K562 (cell line): ENCODE measurements around the gene KRT72. TPM values are rescaled to one million over a fixed set of nuclear protein-coding genes. Genes with fewer than 3 reads are reported as not detected.

Source experiments
- ATAC-seq: fragments of 200-7000 bp; cut with Tn5 transposase; 3 replicates; pipeline ENCODE4 v1.9.1; 2020; ENCODE audit warnings: moderate library complexity
- BruUV-seq: library from RNA; stranded (reverse); fragments of 400-500 nt; replicated peaks from 2 replicates; lab custom pipeline; 2021; lab: Mats Ljungman, UMichigan
- CTCF ChIA-PET: fragments of 300-600 bp; formaldehyde crosslinking; extraction: SDS; loops from one replicate; lab custom pipeline; 2021; ENCODE audit warnings: low intra/inter-chr PET ratio; lab: Yijun Ruan, JAX
- POLR2A ChIA-PET: fragments of 300-600, 350-650 bp; sonication (Branson Sonifier 250); formaldehyde crosslinking; extraction: SDS; loops from one replicate; lab custom pipeline; 2021; ENCODE audit warnings: antibody characterized with exemption, inconsistent platforms; lab: Yijun Ruan, JAX
- DNase-seq, 4 experiments: peaks; one replicate each; pipeline versions ENCODE4 v3.0.0 to v3.0.0-alpha.2; 2011 to 2018; ENCODE audit warnings: low spot score in 3 of 4, mixed read lengths in 3 of 4; ENCODE audit errors: extremely low read depth in 1 of 4
- FAIRE-seq: peaks from 2 replicates; lab custom pipeline; 2011; peaks lifted over from hg19 to GRCh38; lab: Jason Lieb, UNC
- H2AFZ ChIP-seq: 2 replicates; pipeline ENCODE4 v1.6.0; 2011; ENCODE audit warnings: low read depth, low read length, control low read depth, inconsistent platforms
- H3K27ac ChIP-seq: fragments of 200-600 bp; 3 replicates; pipeline ENCODE4 v1.8.0; 2011; ENCODE audit warnings: low read depth, mild to moderate bottlenecking, control low read depth, inconsistent platforms, low read length, moderate library complexity, mixed read lengths; ENCODE audit errors: extremely low read depth
- H3K27me3 ChIP-seq, 2 experiments: fragments of 300-600 bp in 1 of 2; 2 replicates in 1 of 2; 3 replicates in 1 of 2; pipeline versions ENCODE4 v1.6.0 to v1.8.0; 2011; ENCODE audit warnings: inconsistent platforms in 2 of 2, low read length in 2 of 2, mild to moderate bottlenecking in 1 of 2, mixed read lengths in 1 of 2, moderate library complexity in 1 of 2; ENCODE audit not compliant: control insufficient read depth in 2 of 2, insufficient read depth in 2 of 2
- H3K36me3 ChIP-seq: fragments of 300-600 bp; 3 replicates; pipeline ENCODE4 v1.8.0; 2011; ENCODE audit warnings: mild to moderate bottlenecking, low read length, inconsistent platforms; ENCODE audit not compliant: control insufficient read depth, insufficient read depth
- H3K4me1 ChIP-seq, 2 experiments: fragments of 200-600 bp in 1 of 2; replicated peaks in 1 of 2; 2 replicates in 1 of 2; 3 replicates in 1 of 2; pipeline versions ENCODE4 v1.5.1 to v1.8.0; 2011; ENCODE audit warnings: inconsistent platforms in 2 of 2, low read length in 2 of 2, mild to moderate bottlenecking in 1 of 2, mixed read lengths in 1 of 2, moderate library complexity in 1 of 2; ENCODE audit not compliant: control insufficient read depth in 2 of 2, insufficient read depth in 2 of 2
- H3K4me2 ChIP-seq: 2 replicates; pipeline ENCODE4 v1.6.1; 2011; ENCODE audit warnings: low read length, control low read depth, inconsistent platforms, mixed read lengths; ENCODE audit not compliant: insufficient read depth
- H3K4me3 ChIP-seq: fragments of 200-600 bp; sonication (generic), shearing (Covaris generic); 2 replicates; pipeline ENCODE4 v1.5.1; 2016; ENCODE audit warnings: control low read depth, inconsistent platforms
- H3K79me2 ChIP-seq: fragments of 200-600 bp; 3 replicates; pipeline ENCODE4 v1.8.0; 2011; ENCODE audit warnings: low read length, inconsistent platforms; ENCODE audit not compliant: control insufficient read depth, insufficient read depth
- H3K9ac ChIP-seq, 2 experiments: 2 replicates each; pipeline versions ENCODE4 v1.6.0 to v1.6.1; 2011; ENCODE audit warnings: low read depth in 2 of 2, low read length in 2 of 2, control low read depth in 1 of 2, inconsistent platforms in 1 of 2, mild to moderate bottlenecking in 1 of 2, mixed read lengths in 1 of 2; ENCODE audit not compliant: insufficient read depth in 1 of 2
- H3K9me1 ChIP-seq: one replicate; pipeline ENCODE4 v1.6.0; 2011; ENCODE audit warnings: inconsistent platforms, mild to moderate bottlenecking, low read length, moderate library complexity; ENCODE audit not compliant: control insufficient read depth, insufficient read depth
- H3K9me3 ChIP-seq: replicated peaks from 2 replicates; pipeline ENCODE4 v1.5.1; 2011; ENCODE audit warnings: low read depth, low read length, inconsistent platforms; ENCODE audit not compliant: control insufficient read depth, insufficient read depth
- H4K20me1 ChIP-seq: replicated peaks from 2 replicates; pipeline ENCODE4 v1.6.1; 2011; ENCODE audit warnings: low read length, inconsistent platforms, mixed read lengths; ENCODE audit not compliant: control insufficient read depth, insufficient read depth
- ASH1L ChIP-seq: fragments of 450-650 bp; IDR thresholded peaks from 2 replicates; pipeline ENCODE4 v1.6.1; 2018; ENCODE audit warnings: borderline replicate concordance, mild to moderate bottlenecking, low read depth; ENCODE audit not compliant: partially characterized antibody
- GABPA ChIP-seq: fragments of 200-800 bp; sonication (Bioruptor generic); conservative IDR thresholded peaks from 2 replicates; pipeline ENCODE4 v1.6.1; 2016; ENCODE audit warnings: low read depth, missing genetic modification characterization, missing compliant biosample characterization
- HEY1 ChIP-seq: fragments of 250-450 bp; sonication (Bioruptor Pico); IDR thresholded peaks from 2 replicates; pipeline ENCODE4 v1.5.0; 2020; ENCODE audit warnings: mild to moderate bottlenecking, moderate library complexity, borderline replicate concordance
- HOXB6 ChIP-seq: fragments of 250-450 bp; sonication (Bioruptor Pico); IDR thresholded peaks from 2 replicates; pipeline ENCODE4 v1.5.1; 2022; ENCODE audit warnings: mild to moderate bottlenecking, borderline replicate concordance
- MYNN ChIP-seq, 2 experiments: sonication (generic); formaldehyde crosslinking in 1 of 2; IDR thresholded peaks; 2 replicates each; pipeline versions ENCODE4 v1.5.0 to v1.6.1; 2016 to 2020; ENCODE audit warnings: antibody characterized with exemption in 1 of 2, missing genetic modification reagents in 1 of 2
- NFE2L1 ChIP-seq: fragments of 450-650 bp; IDR thresholded peaks from 2 replicates; pipeline ENCODE4 v1.6.1; 2016; ENCODE audit warnings: missing genetic modification characterization, low read depth, mild to moderate bottlenecking, missing compliant biosample characterization, moderate library complexity, borderline replicate concordance
- POLR3G ChIP-seq: IDR thresholded peaks from 2 replicates; pipeline ENCODE4 v1.6.1; 2011; ENCODE audit not compliant: insufficient read length, insufficient replicate concordance; ENCODE audit errors: extremely low read depth
- POU5F1 ChIP-seq: fragments of 150-350 bp; IDR thresholded peaks from 2 replicates; pipeline ENCODE4 v1.6.1; 2014; ENCODE audit warnings: borderline replicate concordance, low read length, low read depth, mild to moderate bottlenecking; ENCODE audit not compliant: partially characterized antibody
- TAF7 ChIP-seq: fragments of 450-650 bp; IDR thresholded peaks from 2 replicates; pipeline ENCODE4 v1.6.1; 2016; ENCODE audit warnings: missing genetic modification characterization, missing compliant biosample characterization
- TBP ChIP-seq: optimal IDR thresholded peaks from 2 replicates; pipeline ENCODE3; 2011; ENCODE audit warnings: low read depth, low read length, improper control_type of control experiment
- ZNF507 ChIP-seq: conservative IDR thresholded peaks from 2 replicates; pipeline ENCODE4 v1.6.1; 2017; ENCODE audit warnings: missing genetic modification characterization, missing compliant biosample characterization
- ZNF707 ChIP-seq: fragments of 250-450 bp; sonication (Bioruptor Pico); conservative IDR thresholded peaks from 2 replicates; pipeline ENCODE4 v1.8.0; 2022; ENCODE audit warnings: inconsistent platforms, mild to moderate bottlenecking, moderate library complexity
- WGBS: fragments of 100-300 bp; shearing (Covaris generic); methylation state at CpG from one replicate; pipeline ENCODE4 v1.1.6; 2016; ENCODE audit warnings: low coverage, mixed read lengths; ENCODE audit not compliant: insufficient coverage; ENCODE audit errors: missing lambda C conversion rate; 5-methylcytosine and 5-hydroxymethylcytosine counted together
- in situ Hi-C: fragments of 300-500 bp; cut with MboI; formaldehyde crosslinking; loops from 4 replicates; pipeline ENCODE4 v1.15.0; 2018; ENCODE audit warnings: inconsistent platforms, mixed read lengths
- intact Hi-C: fragments of 100-400 bp; cut with micrococcal nuclease; formaldehyde crosslinking; loops from 2 replicates; pipeline ENCODE4 v1.14.2; 2022
- polyA plus RNA-seq, 8 experiments: library from polyadenylated mRNA; depleted of rRNA in 4 of 8; stranded (reverse) in 5 of 8; unstranded in 3 of 8; fragments of >200 nt; fragmentation: Nextera tagmentation in 2 of 8; fragmentation: Illumina TruSeq in 1 of 8; extraction: Ambion mirVana in 2 of 8; extraction: Trizol in 1 of 8; gene quantifications; 2 replicates each; pipeline versions ENCODE4 v1.2.1 to v1.2.3, GENCODE V29; 2011 to 2014; ENCODE audit warnings: inconsistent platforms in 1 of 8, missing spikeins in 1 of 8
- total RNA-seq, 7 experiments: library from RNA; depleted of rRNA in 6 of 7; stranded (reverse); fragments of >200 nt in 6 of 7; fragmentation: Illumina TruSeq in 2 of 7; extraction: Trizol in 2 of 7; gene quantifications; 2 replicates each; pipeline versions ENCODE4 v1.2.1 to v1.2.3, GENCODE V29; 2011 to 2021; ENCODE audit warnings: low replicate concordance in 1 of 7
- TF ChIP-seq, protein P1 (sequence below): fragments of 250-450 bp; sonication (Bioruptor Pico); IDR thresholded peaks from 2 replicates; pipeline ENCODE4 v1.5.0; 2021; ENCODE audit warnings: mild to moderate bottlenecking, moderate library complexity
- TF ChIP-seq, protein P2 (sequence below): fragments of 250-450 bp; sonication (Bioruptor Pico); IDR thresholded peaks from 2 replicates; pipeline ENCODE4 v1.5.1; 2021; ENCODE audit warnings: mild to moderate bottlenecking

Gene KRT72
- total and polyA plus RNA-seq, 9 of the 15 experiments (the other 6 are each of a cell fraction or from before 2014, with no cell fraction given) = not detected

DNA sequence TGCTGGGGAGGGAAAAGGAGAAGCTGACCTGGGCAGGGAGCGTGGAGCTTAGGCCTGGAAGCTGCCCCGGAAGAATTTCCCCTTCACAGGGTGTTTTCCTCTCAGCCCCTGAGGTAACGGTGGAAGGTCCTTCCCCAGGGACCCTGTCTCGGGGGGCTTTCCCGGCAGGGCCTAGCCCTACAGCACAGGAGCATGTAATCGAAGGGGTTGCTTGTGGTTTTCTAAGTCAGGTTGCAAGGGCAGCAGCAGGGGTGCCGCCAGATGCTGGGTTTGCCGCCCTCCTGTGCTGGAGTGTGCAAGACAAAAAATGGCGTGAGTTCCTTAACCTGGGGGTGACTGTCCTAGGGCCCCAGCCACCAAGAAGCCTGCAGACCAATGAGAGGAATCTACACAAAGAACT is 26.0 kb downstream of the KRT72 start:
- intact Hi-C loops = no loop called here
- TF ChIP-seq, protein P1, sequence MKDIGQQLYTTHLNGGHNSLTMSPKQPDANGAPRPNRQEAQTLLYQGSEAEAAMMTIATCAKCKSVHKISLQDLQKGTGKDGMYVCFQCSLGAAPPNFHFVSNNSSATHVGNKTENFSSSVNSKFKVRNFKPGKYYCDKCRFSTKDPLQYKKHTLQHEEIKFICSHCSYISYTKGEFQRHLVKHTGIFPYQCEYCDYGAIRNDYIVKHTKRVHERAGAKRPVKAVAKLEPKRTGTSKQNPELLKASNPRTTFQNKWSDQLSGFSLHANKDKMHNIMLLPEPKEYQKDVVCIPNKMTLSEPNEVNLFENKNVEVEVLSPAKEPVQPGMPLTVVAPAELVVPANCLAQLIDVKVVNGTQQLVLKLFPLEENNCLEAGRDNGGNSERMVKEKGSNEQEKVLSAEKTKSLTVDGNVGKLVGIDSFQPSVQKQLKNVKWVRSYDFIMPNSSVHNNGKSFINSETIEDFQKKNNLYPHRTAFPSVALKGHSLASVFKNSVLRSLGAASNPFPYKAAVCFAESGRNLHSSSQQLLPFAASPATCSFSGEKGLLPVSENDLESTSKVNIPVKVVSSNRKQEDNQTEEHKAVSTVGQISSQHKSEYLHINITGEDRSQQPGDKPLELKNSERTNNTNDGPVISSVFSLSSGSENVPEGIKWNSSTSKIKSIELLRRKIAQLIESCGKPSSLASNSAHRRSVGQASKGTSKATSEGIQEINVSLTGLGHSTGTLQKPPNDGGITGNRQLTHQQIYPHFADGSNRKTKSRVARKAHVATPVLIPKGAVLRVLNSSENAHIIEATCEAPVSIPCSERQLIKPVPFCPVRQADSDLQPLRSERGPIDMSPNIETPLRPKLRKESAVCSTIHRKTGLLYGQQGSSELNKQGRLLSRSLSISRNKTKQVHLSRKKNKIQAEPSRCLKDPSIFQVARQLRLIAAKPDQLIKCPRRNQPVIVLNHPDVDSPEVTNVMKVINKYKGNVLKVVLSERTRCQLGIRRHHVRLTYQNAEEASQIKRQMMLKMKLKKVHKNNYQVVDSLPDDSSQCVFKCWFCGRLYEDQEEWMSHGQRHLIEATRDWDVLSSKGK = no peak
- TF ChIP-seq POLR3G (no peak), NFE2L1 (tag) (no peak), POU5F1 (no peak), ZNF507 (tag) (no peak), GABPA (no peak), TAF7 (tag) (no peak), ZNF707 (no peak), ASH1L (no peak), MYNN (IDR thresholded peaks at IDR 0.05) (no peak), MYNN (CRISPR knock-in tag; IDR thresholded peaks at IDR 0.05) (no peak), HEY1 (CRISPR knock-in tag) (no peak), HOXB6 (CRISPR knock-in tag) (no peak), TBP (no peak)
- TF ChIP-seq, protein P2, sequence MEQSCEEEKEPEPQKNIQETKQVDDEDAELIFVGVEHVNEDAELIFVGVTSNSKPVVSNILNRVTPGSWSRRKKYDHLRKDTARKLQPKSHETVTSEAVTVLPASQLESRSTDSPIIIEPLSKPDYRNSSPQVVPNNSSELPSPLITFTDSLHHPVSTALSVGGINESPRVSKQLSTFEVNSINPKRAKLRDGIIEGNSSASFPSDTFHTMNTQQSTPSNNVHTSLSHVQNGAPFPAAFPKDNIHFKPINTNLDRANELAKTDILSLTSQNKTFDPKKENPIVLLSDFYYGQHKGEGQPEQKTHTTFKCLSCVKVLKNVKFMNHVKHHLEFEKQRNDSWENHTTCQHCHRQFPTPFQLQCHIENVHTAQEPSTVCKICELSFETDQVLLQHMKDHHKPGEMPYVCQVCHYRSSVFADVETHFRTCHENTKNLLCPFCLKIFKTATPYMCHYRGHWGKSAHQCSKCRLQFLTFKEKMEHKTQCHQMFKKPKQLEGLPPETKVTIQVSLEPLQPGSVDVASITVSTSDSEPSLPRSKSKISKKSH (CRISPR knock-in tag) = no peak
- BruUV-seq = no TSS peak
- Histone ChIP-seq H3K9ac (no peak overlapping the region), H2AFZ (no peak overlapping the region), H4K20me1 (peaks cover 14% of the 10 kb centered on the region; the same call in 1 of the 2 replicates), H3K4me3 (no peak overlapping the region), H3K4me2 (no peak overlapping the region), H3K36me3 (no peaks in the 10 kb centered on the region), H3K9me3 (no peaks in the 10 kb centered on the region), H3K4me1 (peaks cover 0 to 3% of the 10 kb centered on the region in 2 experiments; a peak in 1 of 5 replicates), H3K27me3 (peaks cover 42 to 75% of the 10 kb centered on the region in 2 experiments), H3K9me1 (no peaks in the 10 kb centered on the region), H3K27ac (no peak overlapping the region), H3K79me2 (no peaks in the 10 kb centered on the region)
- DNase-seq = no peak
- no peak for ATAC-seq
- 0% methylated on average over 8 of the region's 9 CpGs for WGBS
- ChIA-PET POLR2A (interaction anchor here (0.6 to 1.4 kb wide), 3 partner anchors 290 to 298 kb away, joined by 3 to 8 read pairs (median 3); no protein-coding TSS in a partner anchor), CTCF (no interaction called here)
- in situ Hi-C loops = no loop called here
- FAIRE-seq = no peak
